Motor neuron (in vitro differentiated cells): ENCODE measurements around the gene OR10H1. TPM values are rescaled to one million over a fixed set of nuclear protein-coding genes. Genes with fewer than 3 reads are reported as not detected.
"Not testable (repeated sequence)": the region's sequence is repeated elsewhere in the genome, so short reads cannot be mapped to it uniquely, and the experiment has no call there.

Source experiments
- ATAC-seq, 8 experiments: fragments of 200-7000 bp; cut with Tn5 transposase; replicated peaks in 6 of 8; 2 replicates each; pipeline ENCODE4 v1.8.0; 2021; ENCODE audit warnings: mild to moderate bottlenecking in 8 of 8, moderate library complexity in 8 of 8
- H3K27ac ChIP-seq, 2 donors: fragments of 250-450 bp; sonication (Bioruptor Pico); 2 replicates each; pipeline ENCODE4 v1.9.0; 2021; ENCODE audit warnings: antibody characterized with exemption in 2 of 2, mild to moderate bottlenecking in 2 of 2, moderate library complexity in 1 of 2
- H3K4me1 ChIP-seq, 2 donors: fragments of 250-450 bp; sonication (Bioruptor Pico); replicated peaks in 1 of 2; 2 replicates each; pipeline ENCODE4 v1.6.1; 2021; ENCODE audit warnings: antibody characterized with exemption in 2 of 2, mild to moderate bottlenecking in 2 of 2, moderate library complexity in 1 of 2
- H3K4me3 ChIP-seq, 5 donors: fragments of 250-450 bp; sonication (Bioruptor Pico); 2 replicates each; pipeline ENCODE4 v1.9.0; 2021; ENCODE audit warnings: antibody characterized with exemption in 5 of 5, mild to moderate bottlenecking in 5 of 5, moderate library complexity in 4 of 5
- WGBS, 10 experiments: fragments of 450-650 bp; shearing (Covaris generic); methylation state at CpG; one replicate each; pipeline ENCODE4 v1.0.0; 2022; 5-methylcytosine and 5-hydroxymethylcytosine counted together
- in situ Hi-C, 9 experiments: fragments of 400-800 bp; cut with MboI; loops; one replicate each; pipeline ENCODE4 v1.15.0; 2021; ENCODE audit warnings: low sequenced_read_pairs in 9 of 9, low pct_unique_long_range_greater_than_20kb in 2 of 9; ENCODE audit not compliant: unreplicated experiment in 9 of 9
- total RNA-seq, 8 experiments: library from RNA; unstranded; fragments of 300-600 nt; gene quantifications; 2 replicates each; pipeline versions ENCODE4 v1.2.3 to v1.2.4, GENCODE V29; 2022

The OR10H1 gene
- total RNA-seq, 8 experiments from 2014 or later: 0.09 to 0.33 (median 0.15) TPM; not detected in 3

DNA sequence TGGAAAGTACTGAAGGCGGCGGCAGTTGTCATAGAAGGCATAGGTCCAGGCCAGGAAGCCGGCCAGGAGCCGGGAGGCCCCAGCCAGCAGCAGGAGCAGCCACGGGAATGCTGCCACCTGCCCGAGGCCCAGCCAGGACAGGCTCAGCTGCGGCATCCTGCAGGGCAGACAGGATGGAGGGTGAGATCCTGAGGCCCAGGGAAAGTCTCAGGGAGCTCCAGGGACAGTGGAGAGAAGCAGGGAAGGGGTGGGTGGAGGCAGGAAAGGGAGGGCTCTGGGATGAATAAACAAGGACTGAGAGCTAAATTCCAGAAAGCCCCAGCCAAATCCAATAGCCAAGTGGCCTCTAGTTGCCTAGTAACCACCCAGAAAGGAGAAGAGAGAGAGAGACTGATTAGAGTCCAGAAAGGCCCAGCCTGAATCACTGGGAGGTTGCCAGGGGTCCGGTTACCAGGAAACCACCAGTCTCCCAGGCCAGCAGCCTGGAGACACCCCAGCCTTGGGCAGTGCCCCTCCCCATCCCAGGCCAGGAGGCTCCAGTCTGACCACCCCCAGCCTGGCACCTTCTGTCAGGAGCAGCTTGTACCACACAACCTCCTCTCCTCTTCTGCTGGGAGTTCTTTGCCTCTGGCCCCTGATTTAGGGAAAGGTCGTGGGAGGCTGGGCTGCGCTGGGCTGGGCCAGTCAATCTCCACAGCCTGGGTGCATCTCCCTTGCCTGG lies 35.5 kb downstream of the OR10H1 start:
- H3K4me3 ChIP-seq: no peak overlapping the region

DNA sequence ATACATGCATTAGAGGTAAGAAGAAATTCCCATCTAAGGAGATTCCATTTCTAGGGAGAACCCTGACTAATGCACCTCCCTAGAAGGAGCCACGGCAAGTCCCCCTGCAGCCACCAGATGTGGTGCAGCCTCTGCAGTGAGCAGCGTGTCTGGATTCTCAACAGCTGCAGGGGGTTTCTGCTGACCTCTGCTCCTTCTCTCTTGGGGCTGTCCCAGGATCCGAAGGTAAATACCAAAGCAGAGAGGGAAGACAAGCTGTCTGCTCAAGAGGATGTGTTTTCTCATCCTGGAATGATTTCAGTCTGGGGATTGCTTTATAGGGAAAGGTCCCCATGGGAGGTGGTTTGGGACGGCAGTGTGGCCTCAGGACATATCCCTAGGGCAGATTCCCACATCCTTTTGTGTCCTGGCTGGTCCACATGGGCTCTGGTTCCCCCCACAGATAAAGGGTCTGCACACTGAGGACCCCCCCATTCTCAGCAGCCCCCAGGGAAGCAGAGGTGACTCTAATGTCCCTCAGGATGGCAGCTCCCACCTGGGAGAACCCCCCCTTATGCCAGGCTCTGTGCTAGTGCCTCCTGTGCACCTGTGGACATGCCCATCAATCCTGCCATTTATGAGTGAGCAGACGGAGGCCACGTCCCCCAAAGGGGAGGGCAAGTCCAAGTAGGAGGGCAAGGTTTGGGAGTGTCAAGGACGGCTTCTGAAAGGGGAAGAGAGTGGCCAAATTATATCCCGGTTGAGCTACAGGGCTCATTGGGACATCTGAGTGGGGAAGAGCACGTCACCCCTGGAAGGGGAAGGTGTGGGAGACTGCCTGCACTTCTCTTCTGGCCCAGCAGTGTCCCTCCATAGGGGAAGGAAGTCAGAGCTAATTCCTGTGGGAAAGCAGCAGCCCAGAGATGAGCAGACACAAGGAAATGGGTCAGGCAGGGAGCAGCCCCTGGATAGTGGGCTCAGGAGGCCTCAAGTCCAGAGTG lies 38.2 kb downstream of the OR10H1 start:
- in situ Hi-C loops: no loop called here
- WGBS, 10 experiments: 5 to 51% (median 14%) methylated on average over 2 to 6 of the region's 9 CpGs; no CpG with 5 or more reads in 2 of the 10 experiments

More for the DNA sequence above, 35.5 kb downstream of the OR10H1 start:
- in situ Hi-C loops: no loop called here
- Histone ChIP-seq H3K27ac (no peak overlapping the region), H3K4me1 (no peaks in the 10 kb centered on the region)
- peak in 7 of 8 experiments; percentile 12 to 96 (median 78) for ATAC-seq
- WGBS, 10 experiments: 0 to 43% (median 20%) methylated on average over 1 to 2 of the region's 10 CpGs; no CpG with 5 or more reads in 7 of the 10 experiments

DNA sequence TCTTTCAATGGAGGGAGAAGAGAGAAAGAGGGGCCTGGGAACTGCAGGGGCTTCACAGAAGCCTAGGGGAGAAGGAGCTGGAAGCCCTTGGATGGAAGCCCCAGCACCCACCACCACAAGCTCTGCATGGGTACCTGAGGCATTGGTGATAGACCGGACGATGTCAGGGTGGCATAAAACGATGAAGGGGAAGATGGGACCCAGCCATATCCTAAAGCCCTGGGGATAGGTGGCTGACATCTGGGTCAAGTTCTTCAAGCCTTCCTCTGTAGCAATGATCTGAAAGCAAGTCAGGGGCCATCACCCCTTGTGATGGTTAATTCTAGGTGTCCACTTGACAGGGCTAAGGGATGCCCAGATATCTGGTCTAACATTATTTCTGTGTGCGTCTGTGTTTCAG lies 39.2 kb downstream of the OR10H1 start:
- no peaks in the 10 kb centered on the region for H3K4me1 ChIP-seq
- no peak overlapping the region for H3K27ac ChIP-seq
- WGBS, 10 experiments: 40 to 80% (median 60%) methylated on average over 1 of the region's 4 CpGs; no CpG with 5 or more reads in 5 of the 10 experiments
- no peak overlapping the region for H3K4me3 ChIP-seq
- ATAC-seq: no peak
- in situ Hi-C loops: no loop called here

More for the DNA sequence above, 38.2 kb downstream of the OR10H1 start:
- no peak overlapping the region for H3K27ac ChIP-seq
- no peak overlapping the region for H3K4me3 ChIP-seq
- no peak for ATAC-seq
- H3K4me1 ChIP-seq: no peaks in the 10 kb centered on the region

DNA sequence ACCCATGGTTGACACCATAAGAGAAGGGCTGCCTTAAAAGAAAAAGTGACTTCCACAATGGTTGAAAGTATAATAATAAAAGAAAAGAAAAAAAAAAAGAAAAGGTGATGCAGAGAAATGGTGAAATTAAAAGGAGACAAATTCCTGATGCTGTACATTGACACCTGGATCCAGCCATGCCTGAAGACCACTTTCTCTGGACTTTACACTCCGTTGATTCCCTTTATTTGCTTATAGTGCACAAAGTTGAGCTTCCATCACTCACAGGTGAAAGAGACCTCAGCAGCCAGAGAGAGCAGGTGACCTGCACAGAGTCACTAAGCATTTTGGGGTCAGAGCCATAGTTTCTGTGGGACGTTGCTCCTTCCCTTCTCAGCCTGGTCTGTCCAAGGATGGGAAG lies 40.2 kb downstream of the OR10H1 start:
- in situ Hi-C loops: no loop called here
- no peak overlapping the region for H3K27ac ChIP-seq
- H3K4me3 ChIP-seq: no peak overlapping the region
- H3K4me1 ChIP-seq: no peaks in the 10 kb centered on the region
- ATAC-seq: no peak
- 0 to 56% (median 6%) methylated on average over 1 to 2 of the region's 2 CpGs; no CpG with 5 or more reads in 1 of the 10 experiments for WGBS, 10 experiments

DNA sequence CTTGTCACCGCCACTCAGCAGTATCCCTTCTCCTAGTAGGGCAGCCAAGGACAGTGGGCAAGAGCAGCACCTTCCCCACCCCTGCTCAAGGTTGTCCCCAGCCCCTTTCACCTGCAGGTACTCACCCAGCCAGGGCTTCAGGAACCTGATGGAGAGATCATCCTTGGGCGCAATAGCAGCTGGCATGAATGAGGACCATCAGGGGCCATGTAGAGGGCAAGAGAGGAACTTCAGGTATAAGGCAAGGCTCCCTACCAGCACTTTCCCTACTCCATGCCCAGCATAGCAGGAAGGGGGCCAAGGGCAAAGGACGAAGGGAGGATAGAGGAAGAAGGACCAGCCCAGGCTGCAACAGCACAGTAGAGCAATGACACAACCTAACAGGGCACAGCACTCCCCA lies 41.3 kb downstream of the OR10H1 start:
- H3K4me1 ChIP-seq, in situ Hi-C loops, ATAC-seq, H3K27ac ChIP-seq, H3K4me3 ChIP-seq: not testable (repeated sequence)
- WGBS, 10 experiments: 0% methylated on average over 1 of the region's 3 CpGs; no CpG with 5 or more reads in 8 of the 10 experiments

DNA sequence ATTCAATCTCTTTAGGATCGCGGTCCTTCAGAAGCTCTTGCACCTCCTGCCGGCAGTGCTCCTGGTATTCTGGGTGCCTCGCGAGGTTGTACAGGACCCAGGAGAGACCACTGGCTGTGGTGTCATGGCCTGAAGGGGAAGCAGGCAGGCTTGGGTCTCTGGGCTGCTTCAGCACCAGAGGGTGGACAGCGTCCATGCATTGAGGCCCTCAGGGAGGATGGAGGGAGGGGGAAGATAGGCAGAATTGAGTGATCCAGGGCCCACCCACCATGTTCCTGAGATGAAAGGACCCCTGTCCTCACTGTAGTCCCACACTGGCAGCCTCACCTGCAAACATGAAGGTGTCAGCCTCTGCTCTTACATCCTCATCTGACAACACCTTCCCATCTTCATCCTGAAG lies 45.9 kb downstream of the OR10H1 start:
- 83% methylated on average over 2 of the region's 6 CpGs; no CpG with 5 or more reads in 9 of the 10 experiments for WGBS, 10 experiments
- Histone ChIP-seq H3K4me3 (no peak overlapping the region), H3K27ac (no peak overlapping the region), H3K4me1 (no peaks in the 10 kb centered on the region)
- in situ Hi-C loops: no loop called here
- no peak for ATAC-seq

DNA sequence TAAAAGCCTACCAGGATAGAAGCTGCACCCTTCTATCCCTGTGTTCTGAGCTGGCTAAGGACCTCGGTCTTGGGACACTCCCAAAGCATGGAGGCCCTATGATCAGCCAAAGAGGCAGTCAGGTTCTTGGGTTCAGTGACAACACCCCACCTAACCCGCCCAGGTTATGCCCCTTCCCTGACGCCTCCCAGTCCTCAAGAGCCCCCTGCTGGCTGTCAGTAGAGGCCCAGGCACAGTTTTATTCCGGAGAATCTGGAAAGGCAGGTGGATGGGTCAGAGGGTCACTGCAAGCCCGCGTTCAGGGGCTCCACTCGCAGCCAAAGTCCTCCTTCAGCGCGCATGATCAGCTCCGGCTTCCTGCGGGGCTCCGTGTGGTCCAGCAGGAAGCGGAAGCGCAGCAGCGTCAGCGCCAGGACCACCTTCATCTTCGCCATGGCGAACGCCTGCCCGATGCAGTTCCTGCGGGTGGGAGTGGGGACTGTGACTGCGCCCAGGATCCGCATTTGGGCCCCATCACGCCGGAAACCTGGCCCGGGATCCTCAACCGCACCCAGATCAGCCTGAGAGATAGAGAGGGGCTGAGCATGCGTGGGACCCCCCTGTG lies 55.4 kb downstream of the OR10H1 start:
- no peak overlapping the region for H3K4me3 ChIP-seq
- in situ Hi-C loops: no loop called here
- no peak for ATAC-seq
- no peaks in the 10 kb centered on the region for H3K4me1 ChIP-seq
- WGBS, 10 experiments: 0 to 87% (median 20%) methylated on average over 1 to 9 of the region's 28 CpGs; no CpG with 5 or more reads in 3 of the 10 experiments
- no peak overlapping the region for H3K27ac ChIP-seq

DNA sequence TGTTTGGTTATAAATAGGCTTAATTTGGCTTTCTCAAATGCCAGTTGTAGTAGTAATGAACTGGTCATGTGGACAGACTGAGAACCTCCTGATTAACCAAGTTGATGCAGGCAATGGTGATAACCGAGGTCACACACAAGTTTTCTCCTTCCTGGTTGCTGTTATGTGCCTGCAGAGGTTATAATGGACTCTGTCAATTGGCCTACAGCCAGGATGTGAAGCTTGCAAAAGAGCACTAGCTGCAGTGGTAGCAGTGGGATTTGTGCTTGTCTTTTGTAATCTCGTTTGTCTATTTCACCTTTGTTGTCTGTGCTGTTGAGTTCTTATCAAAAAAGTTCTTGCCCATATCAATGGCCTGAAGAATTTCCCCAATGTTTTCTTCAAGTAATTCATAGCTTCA lies 57.1 kb downstream of the OR10H1 start:
- no peaks in the 10 kb centered on the region for H3K4me1 ChIP-seq
- ATAC-seq: no peak
- no peak overlapping the region for H3K4me3 ChIP-seq
- in situ Hi-C loops: no loop called here
- no peak overlapping the region for H3K27ac ChIP-seq
- WGBS, 10 experiments: 0 to 43% (median 26%) methylated on average over 1 to 2 of the region's 2 CpGs; no CpG with 5 or more reads in 1 of the 10 experiments

Other genes with a start within 250 kb of the OR10H1 start
- gene CYP4F8, start 200.4 kb downstream of the OR10H1 start, total RNA-seq: 1 to 10 TPM in 1 of 8 experiments, under 1 TPM in 4, not detected in 3; 0.29 to 1.1 (median 0.81) TPM
- under 1 TPM in 2 of 8 experiments, not detected in 6; 0.05 to 1.00 TPM for gene CYP4F3, start 174.8 kb downstream of the OR10H1 start, total RNA-seq
- gene CYP4F12, start 142.6 kb downstream of the OR10H1 start, total RNA-seq: 1 to 10 TPM in 1 of 8 experiments, under 1 TPM in 2, not detected in 5; 0.31 to 1.8 (median 0.81) TPM
- under 1 TPM in 1 of 8 experiments, not detected in 7; 0.52 TPM for gene OR10H2, start 87.6 kb downstream of the OR10H1 start, total RNA-seq
- gene OR10H3, start 77.7 kb downstream of the OR10H1 start, total RNA-seq: under 1 TPM in 4 of 8 experiments, not detected in 4; 0.23 to 0.49 (median 0.36) TPM
- under 1 TPM in 5 of 8 experiments, not detected in 3; 0.08 to 0.90 (median 0.32) TPM for gene OR10H5, start 28.0 kb downstream of the OR10H1 start, total RNA-seq
- gene CYP4F2, start 82.4 kb upstream of the OR10H1 start, total RNA-seq: 1 to 10 TPM in 1 of 8 experiments, under 1 TPM in 1, not detected in 6; 0.36 to 1.2 TPM
- gene CYP4F11, start 118.9 kb upstream of the OR10H1 start, total RNA-seq: under 1 TPM in 4 of 8 experiments, not detected in 4; 0.17 to 0.71 (median 0.35) TPM
- under 1 TPM in 2 of 8 experiments, not detected in 6; 0.38 to 0.46 TPM for gene OR10H4, start 133.3 kb upstream of the OR10H1 start, total RNA-seq